Measurements from ENCODE around the gene ARFGAP3. TPM values are rescaled to one million over a fixed set of nuclear protein-coding genes. Genes with fewer than 3 reads are reported as not detected.

ARFGAP3 gene
- total RNA-seq, 1 experiment from 2014 or later = 27.0 TPM

DNA sequence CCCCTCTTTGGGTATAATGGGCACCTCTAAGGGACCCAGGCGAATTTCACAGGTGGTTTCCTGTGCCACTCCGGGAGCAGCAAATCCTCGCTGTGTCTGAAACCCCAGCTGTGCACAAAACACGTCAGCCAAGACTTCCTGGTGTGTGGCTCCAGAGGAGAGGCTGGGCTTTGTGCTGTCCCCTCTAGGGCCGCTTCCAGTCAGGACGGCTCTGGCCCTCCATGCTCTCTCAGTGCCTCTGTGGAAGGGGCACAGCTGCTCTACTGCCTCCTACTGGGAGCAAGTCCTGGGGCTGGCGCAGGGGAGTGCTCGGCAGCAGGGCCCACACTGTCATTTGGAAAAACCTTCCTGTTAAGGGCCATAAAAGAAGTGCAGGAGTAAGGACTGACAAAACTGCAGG, 23.7 kb upstream of the ARFGAP3 start:
- H3K36me3 ChIP-seq (ENCODE audit: control insufficient read depth, insufficient read depth, low read length) = no peaks in the 10 kb centered on the region
- POLR2A ChIA-PET = no interaction called here
- TF ChIP-seq POLR2AphosphoS5 (IDR thresholded peaks at IDR 0.05; ENCODE audit: low read depth, low read length) = no peak
- no peak for TF ChIP-seq TCF7L2 (IDR thresholded peaks at IDR 0.05; ENCODE audit: low read depth, low read length)
- TF ChIP-seq, protein P1, sequence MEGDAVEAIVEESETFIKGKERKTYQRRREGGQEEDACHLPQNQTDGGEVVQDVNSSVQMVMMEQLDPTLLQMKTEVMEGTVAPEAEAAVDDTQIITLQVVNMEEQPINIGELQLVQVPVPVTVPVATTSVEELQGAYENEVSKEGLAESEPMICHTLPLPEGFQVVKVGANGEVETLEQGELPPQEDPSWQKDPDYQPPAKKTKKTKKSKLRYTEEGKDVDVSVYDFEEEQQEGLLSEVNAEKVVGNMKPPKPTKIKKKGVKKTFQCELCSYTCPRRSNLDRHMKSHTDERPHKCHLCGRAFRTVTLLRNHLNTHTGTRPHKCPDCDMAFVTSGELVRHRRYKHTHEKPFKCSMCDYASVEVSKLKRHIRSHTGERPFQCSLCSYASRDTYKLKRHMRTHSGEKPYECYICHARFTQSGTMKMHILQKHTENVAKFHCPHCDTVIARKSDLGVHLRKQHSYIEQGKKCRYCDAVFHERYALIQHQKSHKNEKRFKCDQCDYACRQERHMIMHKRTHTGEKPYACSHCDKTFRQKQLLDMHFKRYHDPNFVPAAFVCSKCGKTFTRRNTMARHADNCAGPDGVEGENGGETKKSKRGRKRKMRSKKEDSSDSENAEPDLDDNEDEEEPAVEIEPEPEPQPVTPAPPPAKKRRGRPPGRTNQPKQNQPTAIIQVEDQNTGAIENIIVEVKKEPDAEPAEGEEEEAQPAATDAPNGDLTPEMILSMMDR (IDR thresholded peaks at IDR 0.05) = no peak
- no peak for TF ChIP-seq SIN3A (IDR thresholded peaks at IDR 0.05; ENCODE audit: borderline replicate concordance, insufficient read depth, low read depth, low read length)
- TF ChIP-seq, protein P2, sequence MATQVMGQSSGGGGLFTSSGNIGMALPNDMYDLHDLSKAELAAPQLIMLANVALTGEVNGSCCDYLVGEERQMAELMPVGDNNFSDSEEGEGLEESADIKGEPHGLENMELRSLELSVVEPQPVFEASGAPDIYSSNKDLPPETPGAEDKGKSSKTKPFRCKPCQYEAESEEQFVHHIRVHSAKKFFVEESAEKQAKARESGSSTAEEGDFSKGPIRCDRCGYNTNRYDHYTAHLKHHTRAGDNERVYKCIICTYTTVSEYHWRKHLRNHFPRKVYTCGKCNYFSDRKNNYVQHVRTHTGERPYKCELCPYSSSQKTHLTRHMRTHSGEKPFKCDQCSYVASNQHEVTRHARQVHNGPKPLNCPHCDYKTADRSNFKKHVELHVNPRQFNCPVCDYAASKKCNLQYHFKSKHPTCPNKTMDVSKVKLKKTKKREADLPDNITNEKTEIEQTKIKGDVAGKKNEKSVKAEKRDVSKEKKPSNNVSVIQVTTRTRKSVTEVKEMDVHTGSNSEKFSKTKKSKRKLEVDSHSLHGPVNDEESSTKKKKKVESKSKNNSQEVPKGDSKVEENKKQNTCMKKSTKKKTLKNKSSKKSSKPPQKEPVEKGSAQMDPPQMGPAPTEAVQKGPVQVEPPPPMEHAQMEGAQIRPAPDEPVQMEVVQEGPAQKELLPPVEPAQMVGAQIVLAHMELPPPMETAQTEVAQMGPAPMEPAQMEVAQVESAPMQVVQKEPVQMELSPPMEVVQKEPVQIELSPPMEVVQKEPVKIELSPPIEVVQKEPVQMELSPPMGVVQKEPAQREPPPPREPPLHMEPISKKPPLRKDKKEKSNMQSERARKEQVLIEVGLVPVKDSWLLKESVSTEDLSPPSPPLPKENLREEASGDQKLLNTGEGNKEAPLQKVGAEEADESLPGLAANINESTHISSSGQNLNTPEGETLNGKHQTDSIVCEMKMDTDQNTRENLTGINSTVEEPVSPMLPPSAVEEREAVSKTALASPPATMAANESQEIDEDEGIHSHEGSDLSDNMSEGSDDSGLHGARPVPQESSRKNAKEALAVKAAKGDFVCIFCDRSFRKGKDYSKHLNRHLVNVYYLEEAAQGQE (IDR thresholded peaks at IDR 0.05; ENCODE audit: insufficient read depth in 1 of 2, low read depth in 2 of 2, low read length in 1 of 2) = no peak
- no peaks in the 10 kb centered on the region for H3K27me3 ChIP-seq (ENCODE audit: control insufficient read depth, insufficient read depth, low read length)
- H3K27ac ChIP-seq (ENCODE audit: low read length) = no peak overlapping the region
- in situ Hi-C loops (cut with HindIII; ENCODE audit: low pct_unique_long_range_greater_than_20kb, low sequenced_read_pairs) = no loop called here
- H3K9me3 ChIP-seq (ENCODE audit: control insufficient read depth, insufficient read depth, low read depth, low read length) = no peaks in the 10 kb centered on the region
- H3K4me1 ChIP-seq (ENCODE audit: control insufficient read depth, insufficient read depth, low read length) = no peaks in the 10 kb centered on the region
- CTCF ChIA-PET = no interaction called here
- DNase-seq (ENCODE audit: low read depth, low spot score) (no peak), ATAC-seq (no peak)
- BruUV-seq (replicated peaks) = no TSS peak
- intact Hi-C loops (cut with micrococcal nuclease; ENCODE audit: unreplicated experiment) = no loop called here
- no peak overlapping the region for H3K4me3 ChIP-seq (ENCODE audit: low read depth in 2 of 2, low read length in 2 of 2)

DNA sequence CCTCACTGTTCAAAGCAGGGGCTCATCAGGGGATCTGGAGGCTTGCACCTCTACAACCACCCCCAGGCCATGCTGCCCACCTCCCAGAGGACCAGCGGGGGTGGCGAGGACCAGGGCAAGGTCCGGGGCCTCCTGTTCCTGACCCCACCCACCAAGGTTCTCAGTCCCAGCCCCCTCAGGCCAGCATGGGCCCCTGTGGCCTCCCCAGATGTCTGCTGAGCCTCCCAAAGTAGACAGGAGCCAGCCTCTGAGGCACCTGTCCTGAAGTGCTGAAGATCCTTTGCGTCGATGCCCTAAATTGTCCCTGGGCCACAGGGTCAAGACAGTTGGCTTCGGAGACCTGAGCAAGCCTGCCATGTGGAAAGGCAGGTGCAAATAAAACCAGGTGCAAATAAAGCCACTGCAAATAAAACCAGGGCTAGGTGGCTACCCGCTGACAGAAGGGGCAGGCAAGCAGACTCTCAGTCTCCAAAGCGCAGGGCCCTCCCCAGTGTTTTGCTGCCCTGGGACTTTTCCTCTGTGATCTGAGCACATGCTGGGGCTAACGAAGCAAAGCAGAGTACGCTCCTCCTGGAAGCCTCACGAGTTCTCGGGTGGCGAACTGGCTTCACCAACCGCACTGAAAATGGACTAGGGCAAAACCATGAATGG, 22.4 kb upstream of the ARFGAP3 start:
- Histone ChIP-seq H3K27ac (ENCODE audit: low read length) (no peak overlapping the region), H3K4me3 (ENCODE audit: low read depth in 2 of 2, low read length in 2 of 2) (no peak overlapping the region), H3K27me3 (ENCODE audit: control insufficient read depth, insufficient read depth, low read length) (no peaks in the 10 kb centered on the region), H3K4me1 (ENCODE audit: control insufficient read depth, insufficient read depth, low read length) (no peaks in the 10 kb centered on the region), H3K36me3 (ENCODE audit: control insufficient read depth, insufficient read depth, low read length) (no peaks in the 10 kb centered on the region), H3K9me3 (ENCODE audit: control insufficient read depth, insufficient read depth, low read depth, low read length) (no peaks in the 10 kb centered on the region)
- CTCF ChIA-PET = no interaction called here
- ATAC-seq = no peak
- in situ Hi-C loops (cut with HindIII; ENCODE audit: low pct_unique_long_range_greater_than_20kb, low sequenced_read_pairs) (no loop called here), intact Hi-C loops (cut with micrococcal nuclease; ENCODE audit: unreplicated experiment) (no loop called here)
- TF ChIP-seq, protein P1 (IDR thresholded peaks at IDR 0.05) = no peak
- TF ChIP-seq, protein P2 (IDR thresholded peaks at IDR 0.05; ENCODE audit: insufficient read depth in 1 of 2, low read depth in 2 of 2, low read length in 1 of 2) = no peak
- no peak for TF ChIP-seq TCF7L2 (IDR thresholded peaks at IDR 0.05; ENCODE audit: low read depth, low read length)
- TF ChIP-seq POLR2AphosphoS5 (IDR thresholded peaks at IDR 0.05; ENCODE audit: low read depth, low read length) = no peak
- TF ChIP-seq SIN3A (IDR thresholded peaks at IDR 0.05; ENCODE audit: borderline replicate concordance, insufficient read depth, low read depth, low read length) = no peak
- POLR2A ChIA-PET = no interaction called here
- BruUV-seq (replicated peaks) = no TSS peak
- no peak for DNase-seq (ENCODE audit: low read depth, low spot score)
